HG02840 (cell line): ENCODE measurements around the gene PLA2G2C.
"Not testable (repeated sequence)": the region's sequence is repeated elsewhere in the genome, so short reads cannot be mapped to it uniquely, and the experiment has no call there.

Source experiments
- ATAC-seq: cut with Tn5 transposase; IDR thresholded peaks from one replicate; pipeline ENCODE4 v1.9.1; 2021; ENCODE audit warnings: mild to moderate bottlenecking, moderate library complexity, moderate number of reproducible peaks; ENCODE audit not compliant: unreplicated experiment, low FRiP score

Gene PLA2G2C

DNA sequence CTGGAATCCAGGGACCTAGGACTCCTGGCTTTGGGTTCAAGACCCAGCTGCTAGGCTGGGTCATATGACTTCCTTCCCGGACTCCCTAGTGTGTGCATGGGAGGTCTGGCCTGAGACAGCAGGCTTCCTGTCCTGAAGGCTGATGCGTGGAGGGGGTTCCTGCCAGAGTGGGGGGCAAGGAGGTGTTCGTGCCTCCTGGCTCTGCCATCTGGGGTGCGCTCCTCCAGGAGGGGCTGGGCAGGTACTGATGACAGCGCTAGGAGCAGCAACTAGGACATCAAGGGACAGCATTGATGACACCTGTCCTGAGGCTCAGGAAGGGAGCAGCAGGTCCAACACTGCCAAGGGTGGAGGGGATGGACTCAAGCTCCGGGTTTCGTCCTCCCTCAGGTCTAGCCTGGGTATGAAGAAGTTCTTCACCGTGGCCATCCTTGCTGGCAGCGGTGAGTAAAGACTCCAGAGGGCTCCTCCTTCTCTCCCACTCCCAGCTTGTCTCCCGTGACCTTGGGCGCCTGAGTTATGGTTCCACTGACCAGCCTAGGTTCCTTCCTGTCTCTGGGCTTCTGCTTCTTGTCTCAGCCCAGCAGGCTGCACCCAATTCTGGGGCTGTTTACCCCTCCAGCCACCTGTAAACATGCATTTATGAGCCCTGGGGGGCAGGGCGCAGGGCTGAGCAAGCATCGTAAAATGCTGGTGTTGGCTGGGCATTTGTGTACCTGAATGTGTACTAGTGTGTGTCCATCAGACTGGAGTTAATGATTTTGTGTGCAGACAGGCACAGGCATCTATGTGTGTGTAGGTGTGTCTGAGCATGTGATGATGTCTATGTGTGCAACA is 46.3 kb downstream of the PLA2G2C start:
- ATAC-seq: no peak

DNA sequence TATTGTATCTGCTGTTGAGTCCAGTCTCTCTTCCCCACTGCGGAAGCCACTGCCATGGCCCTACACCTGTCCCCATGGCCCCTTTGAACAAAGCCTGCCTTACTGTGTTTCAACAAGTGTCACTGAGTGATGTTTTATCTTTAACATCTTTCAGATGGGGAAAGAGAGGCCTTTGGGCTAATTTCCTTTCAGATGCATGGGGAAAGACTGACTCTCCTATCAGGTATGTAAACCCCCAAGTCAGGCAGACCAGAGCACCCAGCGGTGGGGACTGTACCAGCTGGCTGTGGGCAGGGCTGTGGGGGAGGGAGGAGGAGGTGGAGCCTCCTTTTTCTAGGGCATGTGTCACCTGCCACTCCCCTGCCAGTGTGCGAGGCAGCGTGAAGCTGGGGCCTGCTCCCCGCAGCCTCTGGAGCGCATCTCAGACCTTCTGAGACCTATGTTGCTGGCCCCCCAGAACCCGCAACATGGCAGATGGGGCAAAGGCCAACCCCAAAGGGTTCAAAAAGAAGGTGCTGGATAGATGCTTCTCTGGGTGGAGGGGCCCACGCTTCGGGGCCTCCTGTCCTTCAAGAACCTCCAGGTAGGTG is 47.3 kb downstream of the PLA2G2C start, which contains the start of gene PLA2G2F:
PLA2G2F (plus strand) TSS at position 363 of the 590 bp plus-strand sequence; CDS start at position 468, 105 bp downstream.
- no peak for ATAC-seq

DNA sequence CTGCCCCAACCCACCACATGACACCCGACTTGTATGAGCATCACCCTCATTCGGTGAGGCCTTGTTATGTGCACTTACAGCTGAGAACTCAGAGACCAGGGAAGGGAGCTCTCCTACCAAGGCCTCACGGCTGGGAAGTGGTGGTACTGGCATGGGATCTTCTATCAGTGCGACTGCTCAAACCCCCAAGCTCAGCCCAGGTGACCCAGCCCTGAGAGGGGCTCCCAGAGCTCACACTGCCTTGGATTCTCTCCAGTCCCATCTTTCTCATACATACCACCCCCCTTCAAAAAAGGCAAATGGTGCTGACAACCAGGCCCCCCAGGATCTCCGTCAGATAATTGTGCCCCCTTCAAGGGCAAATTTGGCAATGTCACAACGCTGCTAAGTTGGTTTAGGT is 48.0 kb downstream of the PLA2G2C start:
- ATAC-seq: no peak

DNA sequence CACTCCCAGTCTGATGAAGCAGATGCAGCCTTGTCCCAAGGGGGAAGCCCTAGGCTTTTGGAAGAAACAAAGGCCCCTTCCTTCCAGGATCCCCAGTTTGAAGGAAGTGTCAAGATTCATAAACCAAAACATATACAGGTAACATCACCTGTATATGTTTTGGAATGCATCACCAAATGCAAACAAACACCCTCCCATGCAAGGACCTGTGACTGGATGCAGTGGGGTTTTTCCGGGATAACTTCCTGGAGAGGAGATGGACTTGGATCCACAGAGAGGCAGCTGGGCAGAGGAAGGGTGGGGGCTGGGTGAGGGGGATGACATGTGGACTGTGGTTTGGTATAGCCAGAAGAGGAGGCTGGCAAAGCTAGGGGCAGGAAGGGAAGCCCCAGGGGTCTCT is 48.7 kb downstream of the PLA2G2C start:
- ATAC-seq: no peak

DNA sequence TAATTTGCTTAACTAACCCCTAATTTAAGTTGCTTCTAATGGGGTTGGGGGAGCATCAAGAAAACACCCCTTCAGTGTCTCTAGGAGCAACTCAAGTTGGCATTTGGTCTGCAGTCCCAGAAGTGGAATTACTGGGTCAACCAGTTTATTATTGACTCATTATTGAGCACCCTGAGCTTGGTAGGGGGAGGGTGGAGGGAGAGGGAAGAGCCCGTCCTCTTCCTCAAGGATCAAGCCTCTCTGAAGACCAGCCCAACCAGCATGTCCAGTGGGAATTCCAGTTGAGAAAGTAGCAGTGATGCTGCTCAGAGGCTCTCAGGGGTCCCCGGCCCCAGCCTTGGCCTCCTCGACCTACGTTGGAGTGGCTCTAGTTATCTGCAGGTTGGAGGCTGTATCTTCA is 49.3 kb downstream of the PLA2G2C start:
- no peak for ATAC-seq

DNA sequence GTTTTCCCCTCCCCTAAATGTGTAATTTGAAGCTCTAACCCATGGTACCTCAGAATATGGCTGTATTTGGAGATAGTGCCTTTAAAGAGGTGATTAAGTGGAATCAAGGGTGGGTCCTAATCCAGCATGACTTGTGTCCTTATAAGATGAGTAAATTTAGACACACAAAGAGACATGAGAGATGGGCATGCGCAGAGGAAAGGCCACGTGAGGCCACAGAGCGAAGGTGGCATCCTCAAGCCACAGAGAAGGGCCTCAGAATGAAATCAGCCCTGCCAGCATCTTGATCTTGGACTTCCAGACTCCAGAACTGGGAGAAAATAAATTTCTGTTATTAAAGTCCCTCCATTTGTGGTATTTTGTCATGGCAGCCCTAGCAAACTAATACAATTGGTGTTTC is 50.1 kb downstream of the PLA2G2C start:
- ATAC-seq: no peak

DNA sequence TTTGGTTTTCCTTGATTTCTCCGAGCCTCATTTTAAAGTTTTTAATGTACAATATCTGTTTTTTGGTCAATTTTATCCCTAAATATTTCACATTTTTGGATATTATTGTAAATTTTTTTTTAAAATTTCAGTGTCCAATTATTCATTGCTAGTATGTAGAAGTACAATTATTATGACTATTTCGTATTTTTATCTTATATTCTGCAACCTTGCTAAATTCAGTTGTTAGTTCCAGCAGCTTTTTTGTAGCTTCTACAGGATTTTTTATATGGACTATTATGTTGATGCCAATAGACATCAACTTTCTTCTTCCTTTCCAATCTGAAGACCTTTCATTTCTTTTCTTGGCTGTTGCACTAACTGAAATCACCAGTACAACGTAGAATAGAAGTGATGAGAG is 51.3 kb downstream of the PLA2G2C start:
- no peak for ATAC-seq

DNA sequence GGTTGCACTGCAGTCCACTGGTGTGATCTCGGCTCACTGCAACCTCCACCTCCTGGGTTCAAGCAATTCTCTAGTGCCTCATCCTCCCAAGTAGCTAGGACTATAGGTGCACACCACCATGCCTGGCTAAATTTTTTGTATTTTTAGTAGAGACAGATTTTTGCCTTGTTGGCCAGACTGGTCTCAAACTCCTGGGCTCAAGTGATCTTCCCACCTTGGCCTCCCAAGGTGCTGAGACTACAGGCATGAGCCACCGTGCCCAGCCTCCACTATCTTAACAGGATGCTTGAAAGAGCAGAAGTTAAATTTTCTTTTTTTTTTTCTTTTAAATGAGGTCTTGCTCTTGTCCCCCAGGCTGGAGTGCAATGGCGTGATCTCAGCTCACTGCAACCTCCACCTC is 55.8 kb downstream of the PLA2G2C start:
- ATAC-seq: not testable (repeated sequence)

DNA sequence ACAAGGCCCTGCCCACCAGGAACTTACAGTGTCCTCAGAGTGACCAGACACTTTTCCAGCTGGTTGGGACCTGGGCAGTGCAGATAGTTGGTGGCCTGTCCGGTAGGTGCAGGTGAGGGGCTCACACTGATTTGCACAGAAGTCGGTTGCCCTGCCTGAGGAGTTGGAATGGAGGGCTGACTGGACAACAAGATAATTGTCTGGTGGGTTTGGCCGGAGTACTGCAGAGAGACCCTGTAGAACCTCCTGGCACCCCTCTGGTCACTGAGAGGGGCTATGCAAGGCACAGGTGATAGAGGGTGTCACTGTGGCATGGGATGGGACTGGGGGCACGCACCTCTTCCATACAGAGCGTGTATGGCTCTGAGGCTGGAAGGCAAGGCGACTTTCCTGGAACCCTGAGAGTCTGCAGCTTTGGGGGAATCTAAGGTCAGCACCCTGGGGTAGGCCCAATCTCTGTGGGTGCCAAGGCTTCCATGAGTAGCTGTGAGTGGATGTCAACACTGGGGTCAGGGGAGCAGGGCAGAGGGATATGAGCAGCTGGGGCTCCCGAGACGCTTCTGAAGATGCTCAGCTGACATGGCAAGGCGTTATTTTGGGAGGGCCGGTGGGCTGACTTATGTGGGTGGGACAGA is 59.4 kb downstream of the PLA2G2C start:
- no peak for ATAC-seq

DNA sequence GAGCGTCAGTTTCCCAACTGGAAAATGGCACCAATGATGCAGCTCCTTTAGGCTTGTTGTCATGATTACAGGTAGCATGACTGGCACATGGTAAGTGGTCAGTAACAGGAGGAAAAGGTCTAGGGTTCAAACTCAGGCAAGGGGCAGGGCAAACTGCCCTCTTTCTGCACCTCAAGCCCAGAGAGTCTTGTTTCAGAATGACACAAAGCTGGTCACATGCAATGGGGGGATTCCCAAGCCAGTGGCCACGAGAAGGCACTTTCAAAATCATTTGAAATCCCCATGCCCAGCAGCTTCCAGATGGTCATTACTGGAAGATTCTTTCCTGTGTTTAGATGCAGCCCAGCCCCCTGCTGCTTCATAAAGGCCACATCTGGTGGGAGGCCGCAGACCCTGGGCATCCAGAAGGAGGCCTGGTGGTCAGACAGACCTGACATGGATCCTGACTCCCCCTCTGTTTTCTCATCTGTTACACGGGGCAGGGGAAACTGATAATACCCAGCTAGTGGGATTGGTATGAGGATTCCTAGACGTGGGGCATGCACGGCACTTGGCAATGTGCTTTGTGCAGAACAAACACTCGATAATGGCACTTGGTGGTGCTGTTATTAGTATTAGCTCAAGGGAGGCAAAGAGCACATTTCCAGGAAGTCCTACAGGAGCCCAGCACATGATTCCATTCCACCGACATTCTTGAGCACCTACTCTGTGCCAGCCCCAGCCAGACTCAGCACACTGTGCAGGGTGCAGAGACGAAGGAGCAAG is 60.1 kb downstream of the PLA2G2C start:
- no peak for ATAC-seq

DNA sequence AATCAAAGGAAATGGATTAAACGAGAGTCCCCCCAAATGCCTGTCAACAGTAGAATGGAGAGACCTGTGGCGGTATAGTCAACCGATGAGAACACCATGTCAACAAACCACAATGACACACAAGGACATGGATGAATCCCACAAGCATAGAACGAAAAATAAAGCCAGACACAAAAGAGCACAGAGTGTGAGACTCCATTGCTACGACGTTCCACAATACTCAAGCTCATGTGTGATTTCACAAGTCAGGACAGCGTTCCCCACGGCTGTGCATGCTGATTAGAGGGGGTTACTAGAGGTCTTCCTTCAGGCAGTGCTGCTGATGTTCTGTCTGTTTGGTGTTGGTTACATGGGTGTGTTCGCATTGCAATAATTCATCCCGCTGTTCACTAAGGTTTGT is 61.2 kb downstream of the PLA2G2C start:
- ATAC-seq: no peak

DNA sequence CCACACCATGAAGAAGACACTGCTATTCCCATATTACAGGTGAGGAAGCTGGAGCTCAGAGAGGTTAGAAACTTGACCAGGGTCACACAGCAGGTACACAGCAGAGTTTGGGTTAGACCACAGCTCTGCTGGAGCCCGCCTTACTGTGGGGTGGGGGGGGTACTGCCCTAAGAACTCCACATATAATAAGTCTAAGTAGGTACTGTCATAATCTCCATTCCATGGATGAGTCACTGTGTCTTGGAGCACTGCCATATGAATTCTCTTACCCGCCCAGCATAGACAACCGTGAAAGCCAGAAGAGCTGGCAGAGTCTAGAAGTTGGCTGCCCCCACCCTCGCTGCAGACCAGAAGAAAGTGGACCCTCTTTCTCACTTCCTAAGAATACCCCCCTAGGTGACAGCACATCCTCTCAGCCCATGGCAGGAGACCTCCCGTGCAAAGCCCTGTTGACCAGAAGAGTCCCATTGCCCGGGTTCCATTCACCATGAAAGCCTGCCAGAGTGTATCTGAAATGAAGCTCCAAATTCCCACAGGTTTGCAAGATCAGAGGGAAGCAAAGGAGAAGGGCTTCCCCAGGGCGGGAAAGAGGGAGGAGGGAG is 61.8 kb downstream of the PLA2G2C start:
- ATAC-seq: no peak

DNA sequence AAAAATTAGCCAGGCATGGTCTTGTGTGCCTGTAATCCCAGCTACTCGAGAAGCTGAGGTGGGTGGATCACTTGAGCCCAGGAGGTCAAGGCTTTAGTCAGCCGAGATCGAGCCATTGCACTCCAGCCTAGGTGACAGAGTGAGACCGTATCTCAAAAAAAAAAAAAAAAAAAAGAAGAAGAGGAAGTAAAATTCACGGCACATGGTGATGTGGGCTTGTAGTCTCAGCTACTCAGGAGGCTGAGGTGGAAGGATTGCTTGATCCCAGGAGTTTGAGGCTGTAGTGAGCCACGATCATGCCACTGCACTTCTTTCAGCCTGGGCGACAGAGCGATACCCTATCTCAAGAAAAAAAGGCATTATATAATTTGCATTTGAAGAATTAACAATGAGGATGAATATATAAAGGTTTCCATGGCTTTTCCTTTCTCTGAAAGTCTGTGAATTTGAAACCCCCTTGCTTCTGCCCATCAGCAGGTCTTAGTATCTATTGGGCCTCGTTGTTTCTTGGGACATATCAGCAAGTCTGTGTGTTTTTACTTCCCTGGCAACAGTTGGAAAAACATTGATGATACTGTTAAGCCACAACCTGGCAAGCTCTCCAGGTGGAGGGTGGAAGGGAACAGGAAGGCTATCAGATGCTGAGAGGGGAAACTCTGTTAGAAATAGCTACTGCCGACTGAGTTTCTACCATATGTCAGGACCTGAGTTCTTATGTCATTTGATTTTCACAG is 62.4 kb downstream of the PLA2G2C start:
- no peak for ATAC-seq

DNA sequence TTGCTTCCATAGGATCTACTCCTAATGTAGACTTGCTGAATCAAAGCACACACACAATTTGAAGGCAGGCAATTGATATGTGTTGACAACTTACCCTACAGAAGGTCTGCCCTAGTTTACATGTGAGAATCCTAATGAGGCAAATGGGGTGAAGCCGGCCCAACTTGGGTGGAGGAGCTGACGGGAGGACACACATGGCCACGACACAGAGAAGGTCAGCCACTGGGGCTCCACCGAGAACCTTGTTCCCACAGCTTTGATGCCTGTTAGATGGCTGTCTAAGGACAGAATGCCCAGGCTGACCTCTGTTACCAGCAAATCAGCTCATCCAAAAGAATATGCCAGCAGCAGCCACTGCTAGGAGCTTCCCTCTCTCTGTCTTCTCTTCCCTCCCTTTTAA is 65.5 kb downstream of the PLA2G2C start:
- no peak for ATAC-seq

DNA sequence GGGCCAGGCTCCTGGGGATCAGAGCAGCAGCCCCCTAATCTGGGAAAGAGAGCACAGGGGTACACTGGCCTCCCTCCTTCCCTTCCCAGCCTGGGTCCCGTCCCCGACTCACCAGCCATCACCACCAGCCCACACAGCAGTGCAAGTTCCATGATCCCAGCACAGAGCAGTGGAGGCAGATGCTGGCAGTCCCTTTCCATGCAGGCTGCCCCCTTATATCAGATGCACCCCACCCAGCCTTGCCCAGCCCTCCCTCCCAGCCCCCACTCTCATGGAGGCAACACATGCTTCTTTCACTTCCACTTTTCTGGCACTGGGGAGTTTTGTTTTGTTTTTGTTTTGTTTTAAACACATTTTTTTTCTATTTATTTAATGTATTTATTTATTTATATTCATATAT is 67.0 kb downstream of the PLA2G2C start, which contains the start of gene PLA2G2D:
PLA2G2D (minus strand) TSS at position 190 of the 400 bp plus-strand sequence; CDS start at position 152, 38 bp downstream.
- ATAC-seq: no peak

DNA sequence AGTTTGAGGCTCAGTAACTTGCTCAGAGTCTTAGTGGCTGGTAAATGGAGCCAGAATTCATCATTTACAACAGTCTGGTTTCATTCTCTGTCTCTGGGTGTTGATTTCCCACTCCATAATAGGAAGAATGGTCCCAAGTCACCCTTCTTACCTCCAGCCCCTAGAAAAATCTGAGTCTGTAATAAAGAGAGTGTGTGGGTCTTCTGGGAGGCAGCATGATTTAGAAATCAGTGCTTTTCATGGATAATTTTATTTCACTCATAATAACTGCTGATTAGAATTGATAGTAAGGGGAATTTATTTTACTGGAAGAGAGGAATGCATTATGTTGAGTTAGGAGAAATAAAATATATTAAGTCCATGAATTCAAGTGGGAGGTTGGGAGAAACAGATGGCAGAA is 69.1 kb downstream of the PLA2G2C start:
- no peak for ATAC-seq

DNA sequence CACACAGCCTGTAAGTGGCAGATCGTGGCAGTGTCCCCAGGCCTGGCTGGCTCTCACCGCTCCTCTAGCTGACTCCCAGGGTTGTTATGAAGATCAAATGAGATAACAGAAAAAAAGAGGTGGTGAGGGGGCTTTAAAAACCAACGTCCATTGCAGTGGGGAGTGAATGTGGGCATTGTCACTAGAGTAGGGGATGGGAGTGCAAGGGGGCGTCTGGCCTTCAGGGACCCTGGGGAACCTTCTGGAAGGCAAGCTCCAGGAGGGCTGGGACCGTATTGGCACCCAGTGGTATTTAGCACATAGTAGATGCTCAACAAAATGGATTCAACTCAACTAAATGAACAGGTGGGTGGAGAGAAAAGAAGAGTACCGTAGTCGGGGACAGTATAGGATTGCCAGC is 70.4 kb downstream of the PLA2G2C start:
- no peak for ATAC-seq

DNA sequence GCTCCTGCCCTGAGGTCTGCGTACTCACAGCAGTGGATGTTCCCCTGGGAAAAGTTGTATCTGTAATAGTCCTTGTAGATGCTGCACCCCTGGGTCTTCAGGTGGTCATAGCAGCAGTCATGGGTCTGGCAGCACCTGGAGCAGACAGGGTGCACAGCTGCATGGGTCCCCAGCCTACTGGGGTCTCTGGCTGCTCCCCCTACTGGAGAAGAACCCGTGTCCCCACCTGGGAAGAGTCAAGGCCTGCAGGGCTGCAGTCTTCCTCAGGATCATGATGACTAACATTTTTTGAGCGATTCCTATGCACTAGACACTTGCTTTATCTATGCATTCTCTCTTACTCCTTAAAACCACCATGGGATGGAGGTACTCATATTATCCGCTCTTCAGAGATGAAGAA is 70.8 kb downstream of the PLA2G2C start:
- no peak for ATAC-seq

DNA sequence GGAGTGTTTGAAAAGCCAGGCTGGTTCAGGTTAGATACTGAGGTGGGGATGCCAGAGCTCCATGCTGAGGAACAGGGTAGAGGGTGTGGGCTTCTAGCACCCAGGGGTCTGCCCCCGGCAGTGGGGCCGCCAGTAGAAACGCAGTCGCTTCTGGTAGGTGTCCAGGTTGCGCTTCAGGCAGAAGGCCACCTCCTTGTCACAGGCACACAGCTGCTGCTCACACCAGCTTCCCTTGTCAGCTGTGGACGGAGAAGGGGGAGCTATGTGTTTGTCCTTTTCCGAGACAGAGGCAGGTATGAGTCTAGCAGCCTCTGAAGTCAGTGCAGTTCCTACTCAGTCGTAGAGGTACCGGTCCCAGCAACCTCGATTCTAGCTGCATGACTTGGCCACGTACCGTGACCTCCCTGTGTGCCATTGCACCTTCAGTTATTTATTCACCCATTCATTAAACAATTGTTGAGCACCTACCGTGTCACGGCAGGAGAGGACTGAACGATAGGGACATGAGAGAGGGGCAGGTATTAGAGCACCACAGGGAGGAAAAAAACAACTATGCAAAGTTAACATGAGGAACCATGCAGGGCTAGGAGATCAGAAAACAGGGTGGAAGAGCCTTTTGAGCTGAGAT is 72.2 kb downstream of the PLA2G2C start:
- ATAC-seq: no peak
